A673 (cell line): ENCODE results near the gene GRIK2.

Experiments
- CTCF ChIP-seq: fragments of 300-800, 200-600 bp; sonication (generic); conservative IDR thresholded peaks from 2 replicates; pipeline ENCODE4 v1.5.1; 2017; ENCODE audit warnings: low read depth, mild to moderate bottlenecking, antibody characterized with exemption, low read length, moderate library complexity, mixed read lengths
- EZH2 ChIP-seq: fragments of 200-600 bp; sonication (generic); IDR thresholded peaks from 2 replicates; pipeline ENCODE4 v1.6.1; 2017; ENCODE audit warnings: borderline replicate concordance, low read depth, mild to moderate bottlenecking, mixed read lengths, antibody characterized with exemption, low read length; ENCODE audit not compliant: poor library complexity, severe bottlenecking

GRCh38 chr6:101465863-101466262 lies 72.4 kb downstream of the GRIK2 start:
- TF ChIP-seq CTCF: no peak
- TF ChIP-seq EZH2: no peak
